ENCODE results near the gene HEXIM1. TPM values are rescaled to one million over a fixed set of nuclear protein-coding genes. Genes with fewer than 3 reads are reported as not detected.

Gene HEXIM1
- total and polyA plus RNA-seq, 2 experiments from 2014 or later = 9.2 to 10.9 TPM

DNA sequence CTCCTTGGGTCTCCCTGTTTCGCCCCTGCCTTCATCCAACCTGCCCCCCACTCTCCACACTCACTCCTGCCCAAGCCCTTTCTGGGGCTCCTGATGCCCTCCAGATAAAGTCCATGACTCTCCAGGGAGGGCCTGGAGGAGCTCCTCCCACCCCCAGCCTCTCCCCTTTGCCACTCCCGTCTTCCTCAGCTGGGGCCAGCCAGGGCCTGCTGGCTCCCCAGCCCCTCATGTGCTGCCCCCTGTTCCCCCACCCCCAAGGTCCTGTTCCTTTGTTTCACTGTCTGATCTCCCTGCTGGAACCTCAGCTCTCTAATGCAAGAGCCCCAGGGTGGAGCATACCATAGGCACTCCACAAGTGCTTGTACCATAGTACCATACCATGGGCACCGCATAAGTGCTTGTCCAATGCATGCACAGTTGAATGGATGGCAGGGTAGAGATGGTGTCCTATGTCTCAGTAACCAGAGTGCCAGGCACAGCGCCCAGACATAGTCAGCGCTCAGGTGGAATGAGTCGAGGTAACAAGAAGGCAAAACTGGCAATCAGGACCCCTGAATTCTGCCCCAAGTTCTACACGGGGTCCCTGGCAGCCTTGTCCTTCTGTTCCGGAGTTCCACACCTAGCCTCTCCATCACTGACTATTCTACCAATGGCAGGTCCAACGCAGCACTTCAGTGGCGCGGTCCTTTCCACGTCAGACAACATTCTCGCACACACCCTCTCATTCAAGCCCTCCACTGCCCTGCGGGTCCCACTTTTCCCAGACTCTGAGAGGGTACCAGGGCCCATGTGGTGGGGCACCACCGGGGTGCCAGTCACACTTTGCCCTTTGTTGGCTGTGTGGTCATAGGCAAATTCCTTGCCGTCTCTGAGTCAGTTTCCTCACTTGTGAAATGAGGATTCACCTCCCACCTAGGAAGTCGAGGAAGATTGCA is 17.3 kb upstream of the HEXIM1 start:
- Mint-ChIP-seq H3K27me3 (ENCODE audit: insufficient read depth, low read depth, poor library complexity) (peaks cover 28% of the 10 kb centered on the region), H3K4me1 (peaks cover 13% of the 10 kb centered on the region), H3K36me3 (ENCODE audit: low read depth) (peaks cover 3% of the 10 kb centered on the region; the same call in 1 of the 3 replicates), H3K4me3 (peak overlapping the region; percentile 70), H3K27ac (no peak overlapping the region), H3K9me3 (no peaks in the 10 kb centered on the region)
- TF ChIP-seq JUNB (IDR thresholded peaks at IDR 0.05; ENCODE audit: unreplicated experiment) (no peak), STAT1 (IDR thresholded peaks at IDR 0.05; ENCODE audit: unreplicated experiment) (no peak), ZNF331 (CRISPR knock-in tag; IDR thresholded peaks at IDR 0.05; ENCODE audit: low read depth) (no peak)
- TF ChIP-seq, protein P1, sequence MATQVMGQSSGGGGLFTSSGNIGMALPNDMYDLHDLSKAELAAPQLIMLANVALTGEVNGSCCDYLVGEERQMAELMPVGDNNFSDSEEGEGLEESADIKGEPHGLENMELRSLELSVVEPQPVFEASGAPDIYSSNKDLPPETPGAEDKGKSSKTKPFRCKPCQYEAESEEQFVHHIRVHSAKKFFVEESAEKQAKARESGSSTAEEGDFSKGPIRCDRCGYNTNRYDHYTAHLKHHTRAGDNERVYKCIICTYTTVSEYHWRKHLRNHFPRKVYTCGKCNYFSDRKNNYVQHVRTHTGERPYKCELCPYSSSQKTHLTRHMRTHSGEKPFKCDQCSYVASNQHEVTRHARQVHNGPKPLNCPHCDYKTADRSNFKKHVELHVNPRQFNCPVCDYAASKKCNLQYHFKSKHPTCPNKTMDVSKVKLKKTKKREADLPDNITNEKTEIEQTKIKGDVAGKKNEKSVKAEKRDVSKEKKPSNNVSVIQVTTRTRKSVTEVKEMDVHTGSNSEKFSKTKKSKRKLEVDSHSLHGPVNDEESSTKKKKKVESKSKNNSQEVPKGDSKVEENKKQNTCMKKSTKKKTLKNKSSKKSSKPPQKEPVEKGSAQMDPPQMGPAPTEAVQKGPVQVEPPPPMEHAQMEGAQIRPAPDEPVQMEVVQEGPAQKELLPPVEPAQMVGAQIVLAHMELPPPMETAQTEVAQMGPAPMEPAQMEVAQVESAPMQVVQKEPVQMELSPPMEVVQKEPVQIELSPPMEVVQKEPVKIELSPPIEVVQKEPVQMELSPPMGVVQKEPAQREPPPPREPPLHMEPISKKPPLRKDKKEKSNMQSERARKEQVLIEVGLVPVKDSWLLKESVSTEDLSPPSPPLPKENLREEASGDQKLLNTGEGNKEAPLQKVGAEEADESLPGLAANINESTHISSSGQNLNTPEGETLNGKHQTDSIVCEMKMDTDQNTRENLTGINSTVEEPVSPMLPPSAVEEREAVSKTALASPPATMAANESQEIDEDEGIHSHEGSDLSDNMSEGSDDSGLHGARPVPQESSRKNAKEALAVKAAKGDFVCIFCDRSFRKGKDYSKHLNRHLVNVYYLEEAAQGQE (IDR thresholded peaks at IDR 0.05; ENCODE audit: unreplicated experiment) = no peak
- TF ChIP-seq, protein P2, sequence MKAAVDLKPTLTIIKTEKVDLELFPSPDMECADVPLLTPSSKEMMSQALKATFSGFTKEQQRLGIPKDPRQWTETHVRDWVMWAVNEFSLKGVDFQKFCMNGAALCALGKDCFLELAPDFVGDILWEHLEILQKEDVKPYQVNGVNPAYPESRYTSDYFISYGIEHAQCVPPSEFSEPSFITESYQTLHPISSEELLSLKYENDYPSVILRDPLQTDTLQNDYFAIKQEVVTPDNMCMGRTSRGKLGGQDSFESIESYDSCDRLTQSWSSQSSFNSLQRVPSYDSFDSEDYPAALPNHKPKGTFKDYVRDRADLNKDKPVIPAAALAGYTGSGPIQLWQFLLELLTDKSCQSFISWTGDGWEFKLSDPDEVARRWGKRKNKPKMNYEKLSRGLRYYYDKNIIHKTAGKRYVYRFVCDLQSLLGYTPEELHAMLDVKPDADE (IDR thresholded peaks at IDR 0.05) = no peak
- peaks cover 2% of the 10 kb centered on the region; the same call in 1 of the 2 replicates for H3K4me1 ChIP-seq (ENCODE audit: insufficient read depth)
- no peaks in the 10 kb centered on the region for H3K9me2 ChIP-seq (ENCODE audit: insufficient read depth)
- H3F3A ChIP-seq (replicated peaks; ENCODE audit: low read depth) = peaks cover 8% of the 10 kb centered on the region; the same call in 1 of the 2 replicates
- H2AFZ ChIP-seq = no peak overlapping the region
- H3K27ac ChIP-seq (ENCODE audit: low read depth) = no peak overlapping the region
- H3K4me2 ChIP-seq = peak overlapping the region; percentile 90; the same call in 1 of the 2 replicates
- H3K79me2 ChIP-seq (replicated peaks; ENCODE audit: insufficient read depth) = no peaks in the 10 kb centered on the region
- no peaks in the 10 kb centered on the region; the same call in 1 of the 2 replicates for H4K20me1 ChIP-seq (replicated peaks; ENCODE audit: insufficient read depth)
- no peak for ATAC-seq
- DNase-seq (ENCODE audit: low spot score) = no peak
- peak overlapping the region; percentile 90; the same call in 1 of the 2 replicates for H3K4me3 ChIP-seq
- H3K27me3 ChIP-seq (ENCODE audit: insufficient read depth) = no peaks in the 10 kb centered on the region
- H3K36me3 ChIP-seq (ENCODE audit: insufficient read depth) = no peaks in the 10 kb centered on the region

DNA sequence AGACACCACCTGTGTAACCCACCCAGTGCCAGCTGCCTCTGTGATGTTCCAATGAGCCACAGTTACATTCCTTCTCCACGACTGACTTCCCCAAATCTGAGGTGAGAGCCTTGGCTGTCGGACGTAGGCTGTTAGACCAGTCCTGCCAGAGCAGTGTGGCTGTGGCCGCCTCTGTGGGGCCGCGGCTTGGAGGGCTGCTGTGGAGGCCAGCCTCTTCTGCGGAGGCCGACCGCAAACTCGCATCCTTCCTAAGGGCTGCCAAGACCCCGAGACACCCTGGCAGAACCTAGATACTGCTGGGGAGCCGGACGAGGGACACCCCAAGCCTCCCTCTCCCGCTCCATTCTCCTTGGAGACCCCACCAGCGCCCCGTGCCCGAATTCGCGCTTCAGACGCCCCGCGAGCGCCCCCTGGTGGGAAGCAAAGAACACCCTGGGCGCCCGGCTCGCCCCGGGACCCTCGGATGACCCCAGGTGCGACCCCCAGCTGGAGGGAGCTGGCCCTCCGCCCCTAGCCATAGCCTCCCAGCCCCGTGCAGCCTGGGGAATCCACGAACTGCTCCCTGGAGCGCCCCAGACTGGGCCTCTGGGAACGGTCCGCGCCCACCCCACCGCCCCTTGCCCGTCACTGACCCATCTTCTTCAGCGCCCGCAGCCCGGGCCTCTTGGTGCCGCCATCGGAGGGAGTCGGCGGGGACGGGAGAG is 16.5 kb upstream of the HEXIM1 start:
- ATAC-seq = peak; percentile 9
- Histone ChIP-seq H3K4me3 (peak overlapping the region; percentile 90), H4K20me1 (replicated peaks; ENCODE audit: insufficient read depth) (no peaks in the 10 kb centered on the region; the same call in 1 of the 2 replicates), H3K27me3 (ENCODE audit: insufficient read depth) (no peaks in the 10 kb centered on the region), H2AFZ (peak overlapping the region; percentile 95), H3K4me2 (peak overlapping the region; percentile 90), H3K4me1 (ENCODE audit: insufficient read depth) (peaks cover 3% of the 10 kb centered on the region; the same call in 1 of the 2 replicates), H3K79me2 (replicated peaks; ENCODE audit: insufficient read depth) (no peaks in the 10 kb centered on the region), H3F3A (replicated peaks; ENCODE audit: low read depth) (peaks cover 6% of the 10 kb centered on the region; the same call in 1 of the 2 replicates), H3K36me3 (ENCODE audit: insufficient read depth) (no peaks in the 10 kb centered on the region), H3K9me2 (ENCODE audit: insufficient read depth) (no peaks in the 10 kb centered on the region), H3K27ac (ENCODE audit: low read depth) (no peak overlapping the region)
- Mint-ChIP-seq H3K27me3 (ENCODE audit: insufficient read depth, low read depth, poor library complexity) (peaks cover 28% of the 10 kb centered on the region), H3K9me3 (no peaks in the 10 kb centered on the region), H3K27ac (no peak overlapping the region), H3K4me3 (peak overlapping the region; percentile 70), H3K4me1 (peaks cover 17% of the 10 kb centered on the region), H3K36me3 (ENCODE audit: low read depth) (peaks cover 3% of the 10 kb centered on the region; the same call in 1 of the 3 replicates)
- TF ChIP-seq, protein P3, sequence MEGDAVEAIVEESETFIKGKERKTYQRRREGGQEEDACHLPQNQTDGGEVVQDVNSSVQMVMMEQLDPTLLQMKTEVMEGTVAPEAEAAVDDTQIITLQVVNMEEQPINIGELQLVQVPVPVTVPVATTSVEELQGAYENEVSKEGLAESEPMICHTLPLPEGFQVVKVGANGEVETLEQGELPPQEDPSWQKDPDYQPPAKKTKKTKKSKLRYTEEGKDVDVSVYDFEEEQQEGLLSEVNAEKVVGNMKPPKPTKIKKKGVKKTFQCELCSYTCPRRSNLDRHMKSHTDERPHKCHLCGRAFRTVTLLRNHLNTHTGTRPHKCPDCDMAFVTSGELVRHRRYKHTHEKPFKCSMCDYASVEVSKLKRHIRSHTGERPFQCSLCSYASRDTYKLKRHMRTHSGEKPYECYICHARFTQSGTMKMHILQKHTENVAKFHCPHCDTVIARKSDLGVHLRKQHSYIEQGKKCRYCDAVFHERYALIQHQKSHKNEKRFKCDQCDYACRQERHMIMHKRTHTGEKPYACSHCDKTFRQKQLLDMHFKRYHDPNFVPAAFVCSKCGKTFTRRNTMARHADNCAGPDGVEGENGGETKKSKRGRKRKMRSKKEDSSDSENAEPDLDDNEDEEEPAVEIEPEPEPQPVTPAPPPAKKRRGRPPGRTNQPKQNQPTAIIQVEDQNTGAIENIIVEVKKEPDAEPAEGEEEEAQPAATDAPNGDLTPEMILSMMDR (conservative IDR thresholded peaks at IDR 0.05; ENCODE audit: low read depth in 2 of 2) = peak; percentile 79 to 89
- TF ChIP-seq EZH2 (IDR thresholded peaks at IDR 0.05; ENCODE audit: low read depth, unreplicated experiment) = no peak
- peak; percentile 86 for DNase-seq (ENCODE audit: low spot score)
